IMR-90 (cell line): Measurements from ENCODE around the gene TIPIN. TPM values are rescaled to one million over a fixed set of nuclear protein-coding genes. Genes with fewer than 3 reads are reported as not detected.

Experiments used
- ATAC-seq: fragments of 200-7000 bp; cut with Tn5 transposase; 2 replicates; pipeline ENCODE4 v1.9.1; 2020; ENCODE audit warnings: low read depth, mild to moderate bottlenecking, moderate library complexity
- BruUV-seq: library from RNA; stranded (reverse); fragments of 400-500 nt; replicated peaks from 2 replicates; lab custom pipeline; 2021; lab: Mats Ljungman, UMichigan
- CTCF ChIA-PET: fragments of 300-600 bp; formaldehyde crosslinking; extraction: SDS; loops from one replicate; lab custom pipeline; 2021; ENCODE audit warnings: antibody characterized with exemption; lab: Yijun Ruan, JAX
- POLR2A ChIA-PET: fragments of 300-600 bp; sonication (Branson Sonifier 250); formaldehyde crosslinking; loops from one replicate; lab custom pipeline; 2022; ENCODE audit warnings: antibody characterized with exemption; ENCODE audit not compliant: unreplicated experiment; lab: Charles Lee
- DNase-seq: peaks from one replicate; pipeline ENCODE4 v3.0.0; 2013
- H2AFZ ChIP-seq: replicated peaks from 2 replicates; pipeline ENCODE3; 2013; ENCODE audit warnings: low read length, mild to moderate bottlenecking; ENCODE audit not compliant: poor library complexity
- H2AK5ac ChIP-seq: 2 replicates; pipeline ENCODE4 v1.6.1; 2013; ENCODE audit warnings: low read depth, low read length, inconsistent platforms
- H2AK9ac ChIP-seq: replicated peaks from 2 replicates; pipeline ENCODE3; 2013; ENCODE audit warnings: mild to moderate bottlenecking, low read depth, low read length, moderate library complexity; ENCODE audit not compliant: poor library complexity
- H2BK120ac ChIP-seq: 2 replicates; pipeline ENCODE4 v1.6.1; 2013; ENCODE audit warnings: low read depth, low read length, inconsistent platforms
- H2BK15ac ChIP-seq: 3 replicates; pipeline ENCODE4 v1.6.1; 2013; ENCODE audit warnings: low read depth, low read length, inconsistent platforms
- H2BK20ac ChIP-seq: 2 replicates; pipeline ENCODE4 v1.6.1; 2013; ENCODE audit warnings: low read depth, mild to moderate bottlenecking, inconsistent platforms, low read length, moderate library complexity
- H2BK5ac ChIP-seq: 2 replicates; pipeline ENCODE4 v1.6.1; 2013; ENCODE audit warnings: mild to moderate bottlenecking, low read depth, low read length, inconsistent platforms; ENCODE audit not compliant: poor library complexity, severe bottlenecking
- H3K14ac ChIP-seq: replicated peaks from 2 replicates; pipeline ENCODE4 v1.6.1; 2013; ENCODE audit warnings: low read depth, low read length, inconsistent platforms
- H3K18ac ChIP-seq: 2 replicates; pipeline ENCODE4 v1.6.1; 2013; ENCODE audit warnings: low read depth, low read length, control low read depth
- H3K23ac ChIP-seq: 2 replicates; pipeline ENCODE4 v1.6.1; 2013; ENCODE audit warnings: low read depth, low read length, inconsistent platforms
- H3K27ac ChIP-seq: 2 replicates; pipeline ENCODE4 v1.5.1; 2013; ENCODE audit warnings: mild to moderate bottlenecking, control low read depth, low read length; ENCODE audit not compliant: insufficient read depth
- H3K27me3 ChIP-seq: 2 replicates; pipeline ENCODE4 v1.6.1; 2013; ENCODE audit warnings: low read length; ENCODE audit not compliant: control insufficient read depth, insufficient read depth
- H3K36me3 ChIP-seq: 2 replicates; pipeline ENCODE4 v1.6.1; 2013; ENCODE audit warnings: low read length, mixed read lengths; ENCODE audit not compliant: control insufficient read depth, insufficient read depth
- H3K4ac ChIP-seq: 2 replicates; pipeline ENCODE4 v1.6.1; 2013; ENCODE audit warnings: low read depth, low read length, inconsistent platforms
- H3K4me1 ChIP-seq: 2 replicates; pipeline ENCODE4 v1.6.1; 2013; ENCODE audit warnings: low read length, mixed read lengths; ENCODE audit not compliant: control insufficient read depth, insufficient read depth
- H3K4me2 ChIP-seq: 2 replicates; pipeline ENCODE4 v1.6.1; 2013; ENCODE audit warnings: low read depth, mild to moderate bottlenecking, control low read depth, low read length, moderate library complexity
- H3K4me3 ChIP-seq: 2 replicates; pipeline ENCODE4 v1.5.1; 2013; ENCODE audit warnings: low read depth, mild to moderate bottlenecking, control low read depth, low read length, moderate library complexity; ENCODE audit not compliant: insufficient read depth
- H3K56ac ChIP-seq: 2 replicates; pipeline ENCODE4 v1.6.1; 2013; ENCODE audit warnings: low read length, inconsistent platforms; ENCODE audit not compliant: insufficient read depth; ENCODE audit errors: extremely low read depth
- H3K79me1 ChIP-seq, 2 experiments: 2 replicates each; pipeline ENCODE4 v1.6.1; 2013; ENCODE audit warnings: low read length in 2 of 2, inconsistent platforms in 1 of 2, low read depth in 1 of 2
- H3K9ac ChIP-seq: 2 replicates; pipeline ENCODE4 v1.6.1; 2013; ENCODE audit warnings: low read depth, low read length, control low read depth
- H3K9me1 ChIP-seq: 2 replicates; pipeline ENCODE4 v1.6.1; 2013; ENCODE audit warnings: low read length, inconsistent platforms; ENCODE audit not compliant: insufficient read depth
- H3K9me3 ChIP-seq: 2 replicates; pipeline ENCODE4 v1.6.1; 2013; ENCODE audit warnings: low read length; ENCODE audit not compliant: control insufficient read depth, insufficient read depth
- H4K20me1 ChIP-seq: 2 replicates; pipeline ENCODE4 v1.6.1; 2013; ENCODE audit warnings: low read length, inconsistent platforms; ENCODE audit not compliant: insufficient read depth
- H4K5ac ChIP-seq: 2 replicates; pipeline ENCODE4 v1.6.1; 2013; ENCODE audit warnings: mild to moderate bottlenecking, low read depth, low read length, control low read depth
- H4K8ac ChIP-seq, 2 experiments: 2 replicates each; pipeline ENCODE4 v1.6.1; 2013; ENCODE audit warnings: low read depth in 2 of 2, low read length in 2 of 2, control low read depth in 1 of 2, inconsistent platforms in 1 of 2
- H4K91ac ChIP-seq: 2 replicates; pipeline ENCODE4 v1.6.1; 2013; ENCODE audit warnings: low read depth, low read length, inconsistent platforms; ENCODE audit not compliant: insufficient read depth
- CEBPB ChIP-seq: IDR thresholded peaks from 2 replicates; pipeline ENCODE4 v1.6.1; 2012; ENCODE audit warnings: low read depth, low read length, improper control_type of control experiment
- CHD1 ChIP-seq: IDR thresholded peaks from 2 replicates; pipeline ENCODE4 v1.6.1; 2012; ENCODE audit warnings: low read depth, low read length, improper control_type of control experiment
- MAFK ChIP-seq: IDR thresholded peaks from 2 replicates; pipeline ENCODE4 v1.6.1; 2012; ENCODE audit warnings: low read depth, low read length, improper control_type of control experiment
- MXI1 ChIP-seq: IDR thresholded peaks from 2 replicates; pipeline ENCODE4 v1.6.1; 2012; ENCODE audit warnings: low read depth, mild to moderate bottlenecking, low read length, moderate library complexity, borderline replicate concordance
- RCOR1 ChIP-seq: IDR thresholded peaks from 2 replicates; pipeline ENCODE4 v1.6.1; 2012; ENCODE audit warnings: mild to moderate bottlenecking, low read length, improper control_type of control experiment; ENCODE audit not compliant: insufficient replicate concordance
- WGBS, 2 experiments: methylation state at CpG; one replicate each; pipeline versions ENCODE4 v1.1.5 to v1.1.7; 2013; ENCODE audit warnings: missing lambda C conversion rate in 2 of 2; ENCODE audit not compliant: insufficient read length in 1 of 2; ENCODE audit errors: extremely low coverage in 2 of 2; 5-methylcytosine and 5-hydroxymethylcytosine counted together
- dilution Hi-C: fragments of 300-500 bp; cut with HindIII; formaldehyde crosslinking; loops from one replicate; pipeline ENCODE4 v1.14.3; 2018; ENCODE audit warnings: low sequenced_read_pairs; ENCODE audit not compliant: unreplicated experiment
- in situ Hi-C: fragments of 300-500 bp; cut with MboI; formaldehyde crosslinking; loops from 3 replicates; pipeline ENCODE4 v1.14.3; 2019; ENCODE audit warnings: low sequenced_read_pairs, inconsistent platforms, mixed read lengths
- intact Hi-C: fragments of 100-400 bp; cut with micrococcal nuclease; formaldehyde crosslinking; loops from 2 replicates; pipeline ENCODE4 v1.10.0; 2022
- polyA plus RNA-seq, 3 experiments: library from polyadenylated mRNA; depleted of rRNA; stranded (reverse); fragments of >200 nt; gene quantifications; 2 replicates each; pipeline ENCODE4 v1.2.3, GENCODE V29; 2012; ENCODE audit warnings: low replicate concordance in 1 of 3
- total RNA-seq: library from RNA; depleted of rRNA; stranded (reverse); fragments of >200 nt; gene quantifications from 2 replicates; pipeline ENCODE4 v1.2.3, GENCODE V29; 2012
- TF ChIP-seq, protein P1 (sequence below): fragments of 150-350 bp; IDR thresholded peaks from 2 replicates; pipeline ENCODE4 v1.6.1; 2016; ENCODE audit warnings: low read depth, mild to moderate bottlenecking, low read length, moderate library complexity, borderline replicate concordance

Gene TIPIN
- total and polyA plus RNA-seq, 2 of the 4 experiments (the other 2 are of a cell fraction): 6.3 to 7.3 TPM

DNA sequence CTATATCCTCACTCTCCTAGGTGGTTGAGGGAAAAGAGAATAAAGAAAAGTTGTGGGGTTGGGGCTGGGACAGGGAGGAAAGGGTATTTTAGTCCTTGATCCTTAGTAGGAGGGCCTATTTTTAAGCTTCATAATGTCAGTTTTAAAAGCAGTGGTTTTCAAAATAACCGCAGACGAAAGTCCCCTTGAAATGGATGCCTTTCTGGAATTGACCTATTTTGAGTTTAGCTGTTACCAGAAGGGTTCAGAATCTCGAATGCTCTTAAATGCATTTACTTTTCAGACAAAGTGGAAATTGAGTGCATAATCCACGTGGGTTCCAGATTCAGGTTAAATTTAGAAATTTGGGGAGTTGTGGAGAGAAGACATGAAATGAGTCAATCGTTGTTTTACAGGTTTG, 46.8 kb upstream of the TIPIN start:
- in situ Hi-C loops (no loop called here), dilution Hi-C loops (loop anchor here (25.0 kb wide), 1 partner anchor 91 kb away; no protein-coding TSS in a partner anchor), intact Hi-C loops (no loop called here)
- no peak overlapping the region for H2AK5ac ChIP-seq
- no peak overlapping the region for H3K14ac ChIP-seq
- no peak overlapping the region for H3K4me2 ChIP-seq
- no peaks in the 10 kb centered on the region for H3K27me3 ChIP-seq
- no peak overlapping the region for H3K9ac ChIP-seq
- no peak overlapping the region for H4K91ac ChIP-seq
- peaks cover 34 to 87% of the 10 kb centered on the region in 2 experiments for H3K79me1 ChIP-seq
- H3K56ac ChIP-seq: no peak overlapping the region
- H4K20me1 ChIP-seq: peaks cover 90% of the 10 kb centered on the region
- ChIA-PET POLR2A (no interaction called here), CTCF (interaction anchor here (0.9 kb wide), 1 partner anchor 94 kb away, joined by 4 read pairs; the partner anchor contains the start of gene SNAPC5)
- no peak for DNase-seq
- H3K4ac ChIP-seq: no peak overlapping the region
- H2BK15ac ChIP-seq: no peak overlapping the region
- WGBS, 2 experiments: no CpG with 5 or more reads among the region's 5 CpGs
- no peak overlapping the region for H2BK20ac ChIP-seq
- H4K5ac ChIP-seq: no peak overlapping the region
- H4K8ac ChIP-seq: no peak overlapping the region
- TF ChIP-seq CEBPB: no peak
- TF ChIP-seq MXI1: no peak
- TF ChIP-seq, protein P1, sequence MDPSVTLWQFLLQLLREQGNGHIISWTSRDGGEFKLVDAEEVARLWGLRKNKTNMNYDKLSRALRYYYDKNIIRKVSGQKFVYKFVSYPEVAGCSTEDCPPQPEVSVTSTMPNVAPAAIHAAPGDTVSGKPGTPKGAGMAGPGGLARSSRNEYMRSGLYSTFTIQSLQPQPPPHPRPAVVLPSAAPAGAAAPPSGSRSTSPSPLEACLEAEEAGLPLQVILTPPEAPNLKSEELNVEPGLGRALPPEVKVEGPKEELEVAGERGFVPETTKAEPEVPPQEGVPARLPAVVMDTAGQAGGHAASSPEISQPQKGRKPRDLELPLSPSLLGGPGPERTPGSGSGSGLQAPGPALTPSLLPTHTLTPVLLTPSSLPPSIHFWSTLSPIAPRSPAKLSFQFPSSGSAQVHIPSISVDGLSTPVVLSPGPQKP: no peak
- TF ChIP-seq MAFK: no peak
- TF ChIP-seq RCOR1: no peak
- TF ChIP-seq CHD1: no peak
- no peak overlapping the region for H3K27ac ChIP-seq
- no peak overlapping the region for H2AK9ac ChIP-seq
- no peak overlapping the region for H2BK5ac ChIP-seq
- H3K9me3 ChIP-seq: no peaks in the 10 kb centered on the region
- H2BK120ac ChIP-seq: no peak overlapping the region
- H3K9me1 ChIP-seq: peaks cover 17% of the 10 kb centered on the region
- no peak overlapping the region for H3K23ac ChIP-seq
- no TSS peak for BruUV-seq
- no peak overlapping the region for H2AFZ ChIP-seq
- no peak overlapping the region for H3K18ac ChIP-seq
- no peak for ATAC-seq
- no peak overlapping the region for H3K4me3 ChIP-seq
- peaks cover 13% of the 10 kb centered on the region for H3K4me1 ChIP-seq
- H3K36me3 ChIP-seq: peaks cover 2% of the 10 kb centered on the region; the same call in 1 of the 2 replicates
